CD4-positive, alpha-beta T cell treated with Interferon alpha-2 for 1 hour (primary cell): ENCODE measurements around the gene ALPP.
A peak's percentile ranks its signal among the peaks of the same experiment; 100 is the strongest.
"Not testable (repeated sequence)": the region's sequence is repeated elsewhere in the genome, so short reads cannot be mapped to it uniquely, and the experiment has no call there.

Source experiments
- DNase-seq, 2 donors: peaks; one replicate each; pipeline ENCODE4 v3.0.0-alpha.2; 2020 to 2022

Gene ALPP

DNA sequence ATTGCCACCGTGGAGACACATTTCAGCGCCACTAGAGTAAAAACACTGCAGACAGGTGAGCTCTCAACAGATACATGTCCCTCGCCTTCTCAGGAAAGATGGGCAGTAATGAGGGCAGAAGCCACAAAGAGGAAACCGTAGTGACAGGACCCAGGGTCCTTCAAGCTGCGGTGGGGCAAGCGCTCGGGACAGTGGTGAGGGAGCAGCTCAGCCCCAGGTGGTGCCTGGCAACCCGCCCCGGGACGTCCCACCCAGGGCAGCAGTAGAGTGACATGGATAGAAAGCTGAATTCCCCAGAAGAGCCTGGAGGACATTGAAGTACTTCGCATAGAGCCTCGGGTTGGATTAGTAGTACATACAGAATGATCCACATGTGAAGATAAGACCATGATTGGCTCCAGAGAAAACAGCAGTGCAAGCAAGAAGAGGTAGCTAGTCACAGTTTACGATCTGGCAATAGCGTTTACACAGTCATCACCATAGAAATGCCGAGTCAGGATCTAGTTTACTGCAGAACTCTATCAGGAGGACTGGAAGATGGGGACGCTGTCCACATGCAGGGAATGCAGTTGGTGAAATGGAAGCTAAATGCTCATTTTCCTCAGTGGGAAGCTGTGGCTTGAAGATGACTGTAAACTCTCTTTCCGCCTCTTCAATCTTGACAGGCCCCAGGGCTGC is 37.4 kb upstream of the ALPP start:
- DNase-seq: no peak

DNA sequence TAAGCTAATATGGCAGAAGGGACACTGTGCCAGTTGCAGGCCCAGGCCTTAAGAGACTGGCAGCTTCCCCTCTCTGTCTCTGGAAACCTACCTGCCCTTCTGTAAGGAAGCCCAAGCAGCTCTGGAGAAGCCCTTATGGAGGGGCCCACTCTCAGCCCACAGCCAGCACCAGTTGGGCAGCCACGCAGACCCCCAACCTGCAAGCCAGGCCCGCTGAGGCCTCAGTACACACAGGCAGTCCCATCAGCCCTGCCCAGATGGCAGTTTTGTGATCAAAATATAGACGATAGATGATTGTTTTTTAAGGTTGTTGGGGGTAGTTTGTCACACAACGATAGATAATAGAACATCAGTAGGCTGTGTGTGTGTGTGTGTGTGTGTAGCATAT is 36.8 kb upstream of the ALPP start:
- DNase-seq: no peak

DNA sequence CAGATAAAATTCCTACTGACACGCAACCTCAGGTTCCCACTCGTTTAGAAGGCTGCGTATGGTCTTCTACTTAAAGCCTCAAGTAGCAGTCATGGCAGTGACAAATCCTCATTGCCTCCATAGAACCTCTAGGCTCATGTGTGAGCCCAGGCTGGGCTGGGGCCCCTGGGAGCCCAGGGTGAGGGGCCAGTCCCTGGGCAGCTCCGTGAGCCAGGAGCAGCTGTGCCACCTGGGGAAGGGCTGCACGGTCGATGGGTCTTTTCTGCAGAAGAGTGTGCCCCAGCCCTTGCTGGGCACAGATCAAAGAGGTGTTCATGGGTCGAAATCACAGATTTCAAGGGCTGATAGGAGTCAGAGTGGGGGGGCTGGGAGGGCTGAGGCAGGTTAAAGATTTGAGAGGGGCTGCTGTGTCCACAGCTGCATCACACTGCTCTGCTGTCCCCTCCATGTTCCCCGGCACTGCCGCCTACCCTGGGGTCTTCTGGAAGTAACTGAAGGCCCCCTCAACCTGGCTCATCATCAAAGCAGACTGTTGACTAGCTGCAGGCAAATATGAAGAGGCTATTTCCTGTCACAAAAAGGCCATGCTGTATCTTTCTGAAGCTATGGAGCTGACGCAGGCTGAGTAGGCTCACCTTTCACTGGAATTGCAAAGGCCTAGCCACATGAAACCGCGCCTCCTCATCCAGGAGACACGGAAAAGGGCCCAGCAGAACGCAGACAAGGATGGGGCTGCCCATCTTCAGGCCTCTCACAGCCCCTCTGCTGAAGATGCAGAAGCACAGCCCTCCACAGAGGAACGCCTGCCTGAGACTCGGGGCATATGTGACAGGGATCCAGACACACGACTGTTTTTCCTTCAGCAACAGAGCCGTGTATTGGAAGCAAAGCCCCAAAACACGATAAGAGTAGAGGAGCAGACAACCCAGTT is 35.7 kb upstream of the ALPP start:
- DNase-seq: no peak

DNA sequence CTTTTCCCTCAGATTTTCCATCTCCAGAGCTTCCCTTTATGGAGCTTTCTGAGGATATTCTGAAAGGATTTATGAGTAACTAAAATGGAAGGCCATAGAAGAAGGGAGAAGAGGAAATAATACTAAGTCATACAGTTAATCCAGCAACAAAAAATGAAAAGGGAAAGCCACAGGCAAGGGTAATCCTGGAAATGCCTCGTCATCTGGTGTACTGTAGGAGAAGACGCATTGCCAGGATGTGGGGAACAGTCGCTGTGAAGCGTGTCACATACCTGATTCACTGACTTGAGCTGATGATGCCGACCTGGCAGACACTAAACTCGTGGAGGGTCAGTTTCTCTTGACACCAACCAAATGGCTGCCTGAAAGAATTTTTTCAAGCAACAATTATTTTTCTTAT is 34.7 kb upstream of the ALPP start:
- DNase-seq: no peak

DNA sequence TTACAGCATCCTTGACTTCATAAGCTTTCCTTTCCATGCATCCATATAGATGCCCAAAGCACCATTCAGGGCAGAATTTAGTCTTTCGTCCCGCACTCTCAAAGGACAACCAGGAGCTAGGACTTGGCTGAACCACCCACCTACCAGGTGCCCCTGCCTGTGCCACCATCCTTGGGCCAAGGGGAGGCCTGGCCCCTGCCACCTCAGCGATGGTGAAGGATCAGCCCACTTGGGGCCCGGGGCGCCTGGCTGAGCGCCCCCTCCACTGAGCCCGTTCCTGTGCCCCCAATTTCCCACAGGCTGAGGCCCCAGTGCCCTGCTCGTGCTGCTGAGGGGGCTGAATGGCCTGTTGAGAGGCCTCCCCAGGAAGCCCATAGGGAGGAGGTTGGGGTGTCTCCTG is 33.3 kb upstream of the ALPP start:
- DNase-seq: no peak

DNA sequence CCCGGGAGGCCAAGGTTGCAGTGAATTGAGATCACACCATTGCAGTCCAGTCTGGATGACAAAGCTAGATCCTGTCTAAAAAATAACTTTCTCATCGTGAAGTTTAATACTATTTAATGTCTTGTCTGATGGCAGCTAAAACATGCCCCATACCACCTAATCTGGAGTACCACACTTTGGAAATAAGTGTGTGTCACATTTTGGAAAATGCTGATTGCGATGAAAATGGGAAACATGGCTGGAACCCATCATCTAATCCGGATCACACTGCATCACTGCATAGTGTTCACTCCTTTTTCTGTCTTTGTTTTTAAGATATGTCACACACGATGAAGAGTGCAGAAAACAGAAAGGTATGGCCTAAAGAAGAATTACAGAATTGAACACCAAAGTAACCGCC is 31.2 kb upstream of the ALPP start:
- no peak for DNase-seq

- DNase-seq: no peak
These were observed 29.6 kb upstream of the ALPP start for GRCh38 chr2:232348936-232349335.

DNA sequence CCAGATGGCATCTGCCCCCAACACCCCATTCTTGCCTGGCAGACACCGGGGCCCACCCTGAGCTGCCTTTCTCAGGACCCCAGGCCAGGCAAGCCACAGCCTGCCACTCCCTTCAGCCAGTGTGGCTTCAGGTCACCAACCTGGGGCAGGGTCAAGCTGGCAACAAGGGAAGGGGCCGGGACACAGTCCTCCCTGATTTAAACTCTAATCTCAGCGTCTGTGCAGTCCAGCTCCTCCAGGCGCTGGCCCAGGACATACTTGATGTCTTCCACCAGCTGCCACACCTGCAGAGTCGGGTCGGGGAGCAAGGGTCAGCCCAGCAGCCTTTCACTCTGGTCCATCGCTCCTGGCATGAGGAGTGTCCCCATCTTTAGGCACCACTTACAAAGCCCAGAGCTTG is 29.0 kb upstream of the ALPP start:
- DNase-seq: no peak

DNA sequence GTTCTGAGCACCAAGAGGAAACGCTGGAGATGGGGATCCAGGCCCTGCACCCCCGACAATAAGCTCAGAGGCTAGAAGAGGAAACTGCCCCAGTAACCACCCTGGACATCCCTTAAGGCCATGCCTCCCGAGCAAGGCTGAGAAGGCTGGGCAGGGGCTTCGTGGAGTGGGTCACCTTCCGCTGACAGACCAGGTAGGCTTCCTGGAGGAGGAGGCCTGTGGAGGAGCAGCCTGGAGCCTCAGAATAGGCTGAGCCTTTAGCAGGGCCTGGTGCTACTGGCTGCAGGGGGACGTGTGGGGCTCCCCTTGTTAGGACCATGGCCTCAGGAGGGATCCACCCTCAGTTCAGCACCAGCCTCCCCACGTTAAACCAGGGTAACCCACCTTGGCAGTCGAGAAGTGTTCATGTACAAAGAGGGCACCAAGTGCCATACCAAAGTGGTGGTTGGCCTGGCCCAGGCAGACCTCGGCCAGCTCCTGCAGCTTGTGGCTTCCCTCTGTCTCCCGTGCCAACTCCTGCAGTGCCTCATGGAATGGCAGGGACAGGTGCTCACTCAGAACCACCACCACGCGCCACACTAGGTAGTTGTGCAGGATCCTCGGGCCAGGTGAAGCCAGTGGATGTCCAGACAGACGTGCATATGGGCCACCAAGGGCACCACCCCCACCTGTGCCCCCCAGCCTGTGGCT is 28.5 kb upstream of the ALPP start:
- no peak for DNase-seq

DNA sequence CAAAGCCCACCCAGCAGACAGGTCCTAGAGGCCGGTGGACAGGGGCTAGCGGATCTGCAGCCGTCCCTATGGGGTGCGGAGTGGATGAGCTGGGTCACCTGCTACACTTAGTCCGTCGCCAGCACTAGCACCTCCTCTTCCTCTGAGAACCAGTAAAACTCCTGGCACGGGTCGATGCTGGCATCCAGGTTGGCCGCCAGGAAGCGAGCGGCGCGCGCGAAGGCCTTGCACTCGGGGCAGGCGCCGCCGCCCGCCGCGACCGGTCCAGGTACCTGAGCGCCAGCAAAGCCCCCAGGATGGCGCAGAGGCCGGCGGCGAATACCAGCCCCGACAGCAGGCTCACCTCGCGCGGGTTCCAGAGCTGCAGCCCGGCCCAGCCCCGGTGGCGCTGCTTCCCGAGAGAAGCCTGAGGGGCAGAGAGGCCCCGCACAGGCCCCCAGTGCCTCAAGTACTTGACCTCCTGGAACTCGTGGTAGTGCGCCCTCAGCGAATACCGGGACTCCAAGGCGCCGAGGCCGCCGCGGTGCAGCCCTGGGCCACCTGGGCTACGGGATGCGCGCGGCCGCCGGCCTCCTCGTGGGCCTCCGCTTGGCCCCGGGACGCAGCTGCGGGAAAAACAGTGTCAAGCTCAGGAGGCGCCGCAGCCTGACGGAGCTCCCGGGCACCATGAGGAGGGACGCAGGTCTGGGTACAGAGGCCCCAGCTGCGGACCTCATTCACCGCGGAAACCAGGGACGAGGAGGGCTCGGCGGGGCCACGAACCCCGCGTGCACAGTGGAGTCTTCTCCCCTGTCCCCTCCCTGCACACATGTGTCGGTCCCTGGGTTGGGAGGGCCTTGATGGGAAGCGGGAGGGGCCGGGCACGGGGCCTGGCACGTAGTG is 27.5 kb upstream of the ALPP start:
- DNase-seq: no peak

DNA sequence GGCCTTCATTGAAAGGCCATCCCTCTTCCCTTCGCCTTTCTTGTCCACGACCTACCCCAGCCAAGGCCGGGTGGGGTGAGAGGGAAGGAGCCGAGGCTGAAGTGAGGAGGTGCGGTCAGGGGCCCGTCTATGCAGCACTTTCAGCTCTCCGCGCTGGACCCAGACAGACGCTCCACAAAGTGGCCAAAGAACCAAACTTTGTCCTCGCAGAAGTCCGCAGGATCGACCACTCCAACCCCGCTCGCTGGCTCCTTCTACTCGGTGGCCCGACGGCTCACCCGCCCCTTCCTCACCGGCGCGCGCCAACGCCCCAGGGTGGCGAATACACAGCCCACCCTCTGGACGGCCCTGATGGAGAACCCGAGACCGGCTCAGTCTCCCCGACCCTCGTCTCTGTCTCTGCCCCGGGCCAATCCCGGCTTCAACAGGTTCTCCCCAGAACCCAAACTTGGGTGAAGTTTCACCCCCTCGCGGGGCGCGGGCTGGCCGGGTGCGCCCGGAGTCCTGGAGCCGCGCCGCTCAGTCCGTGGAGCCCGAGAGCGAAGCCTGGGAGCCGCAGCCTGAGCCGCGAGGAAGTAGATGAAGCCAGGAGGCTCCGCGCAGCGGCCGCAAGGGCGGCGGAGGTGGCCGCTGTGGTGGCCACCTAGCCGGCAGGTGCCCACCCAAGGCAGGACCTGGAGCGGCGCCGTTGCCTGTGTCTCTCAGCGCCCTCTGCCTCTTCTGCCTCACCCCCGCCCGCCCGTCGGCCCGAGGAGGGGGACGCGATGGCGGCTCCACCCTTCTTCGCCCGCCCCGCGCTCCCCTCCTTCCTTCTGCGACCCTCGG is 26.7 kb upstream of the ALPP start:
- no peak for DNase-seq

DNA sequence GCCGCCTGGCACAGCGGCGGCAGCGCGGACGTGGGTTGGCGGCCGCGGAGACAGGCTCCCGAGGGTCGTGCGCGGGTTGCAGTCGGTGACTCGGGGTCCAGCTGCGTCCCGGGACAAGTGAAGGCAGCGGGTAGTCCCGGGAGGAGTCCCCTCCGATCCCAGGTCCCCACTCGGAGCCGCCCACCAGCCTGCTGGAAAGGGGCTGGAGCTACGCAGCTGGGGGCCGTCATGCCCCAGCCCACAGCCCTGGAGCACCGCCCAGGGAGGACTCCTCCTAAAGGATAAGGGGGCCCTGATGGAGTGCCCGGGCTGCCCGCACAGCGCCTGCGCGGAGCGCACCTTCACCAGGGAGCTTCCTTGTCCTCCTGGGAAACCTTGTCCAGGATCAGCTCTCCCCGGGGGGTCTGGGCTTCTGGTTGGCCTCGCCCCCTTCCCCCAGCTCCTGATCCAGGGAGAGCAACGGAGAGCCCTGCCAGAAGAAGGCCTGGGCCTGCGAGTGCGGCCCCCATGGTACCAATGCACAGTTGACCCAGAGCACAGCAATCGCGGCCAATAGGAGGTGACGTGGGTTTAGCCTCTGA is 25.9 kb upstream of the ALPP start:
- DNase-seq: no peak

DNA sequence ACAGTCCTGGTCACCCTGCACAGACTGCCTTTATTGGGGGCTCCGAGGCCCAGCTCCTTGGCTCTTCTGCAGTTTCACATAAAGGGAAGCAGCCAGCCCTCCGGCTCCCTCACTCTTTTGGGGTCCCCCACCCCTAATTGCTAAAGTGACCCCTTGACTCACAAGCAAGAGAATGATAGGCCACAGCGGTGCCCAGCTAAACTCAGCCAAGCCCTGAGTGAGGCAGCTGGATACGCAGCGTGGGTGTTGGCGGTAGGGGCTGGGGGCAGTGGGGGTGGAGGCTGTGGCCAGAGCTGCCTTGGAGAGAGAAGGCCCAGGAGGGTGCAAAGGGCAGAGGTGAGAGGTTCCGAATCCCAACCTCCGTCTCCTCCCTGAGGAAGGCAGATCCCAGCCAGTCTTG is 25.5 kb upstream of the ALPP start:
- DNase-seq: no peak

GRCh38 chr2:232353660-232354059 is 24.9 kb upstream of the ALPP start:
- DNase-seq: no peak

- no peak for DNase-seq
These were observed 24.5 kb upstream of the ALPP start for GRCh38 chr2:232354069-232354468.

DNA sequence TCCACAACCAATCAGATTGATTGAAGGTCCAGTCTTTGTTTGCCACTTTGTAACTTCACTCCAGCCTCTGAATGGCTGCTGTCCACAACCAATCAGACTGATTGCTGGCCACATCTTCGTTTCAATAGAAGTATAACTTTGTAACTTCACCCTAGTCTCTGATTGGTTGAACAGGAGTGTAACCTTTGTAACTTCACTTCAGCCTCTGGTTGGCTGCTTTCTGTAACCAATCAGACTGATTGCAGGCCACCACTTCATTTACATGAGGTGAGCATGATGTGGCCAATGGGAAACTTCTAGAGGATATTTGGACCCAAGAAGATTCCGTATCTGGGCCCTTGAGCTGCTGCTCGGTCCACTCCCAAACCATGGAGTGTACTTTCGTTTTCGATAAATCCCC is 16.9 kb upstream of the ALPP start:
- no peak for DNase-seq

- DNase-seq: no peak
These were observed 16.2 kb upstream of the ALPP start for GRCh38 chr2:232362174-232362900.

- DNase-seq: not testable (repeated sequence)
These were observed 15.3 kb upstream of the ALPP start for GRCh38 chr2:232363064-232363783.

DNA sequence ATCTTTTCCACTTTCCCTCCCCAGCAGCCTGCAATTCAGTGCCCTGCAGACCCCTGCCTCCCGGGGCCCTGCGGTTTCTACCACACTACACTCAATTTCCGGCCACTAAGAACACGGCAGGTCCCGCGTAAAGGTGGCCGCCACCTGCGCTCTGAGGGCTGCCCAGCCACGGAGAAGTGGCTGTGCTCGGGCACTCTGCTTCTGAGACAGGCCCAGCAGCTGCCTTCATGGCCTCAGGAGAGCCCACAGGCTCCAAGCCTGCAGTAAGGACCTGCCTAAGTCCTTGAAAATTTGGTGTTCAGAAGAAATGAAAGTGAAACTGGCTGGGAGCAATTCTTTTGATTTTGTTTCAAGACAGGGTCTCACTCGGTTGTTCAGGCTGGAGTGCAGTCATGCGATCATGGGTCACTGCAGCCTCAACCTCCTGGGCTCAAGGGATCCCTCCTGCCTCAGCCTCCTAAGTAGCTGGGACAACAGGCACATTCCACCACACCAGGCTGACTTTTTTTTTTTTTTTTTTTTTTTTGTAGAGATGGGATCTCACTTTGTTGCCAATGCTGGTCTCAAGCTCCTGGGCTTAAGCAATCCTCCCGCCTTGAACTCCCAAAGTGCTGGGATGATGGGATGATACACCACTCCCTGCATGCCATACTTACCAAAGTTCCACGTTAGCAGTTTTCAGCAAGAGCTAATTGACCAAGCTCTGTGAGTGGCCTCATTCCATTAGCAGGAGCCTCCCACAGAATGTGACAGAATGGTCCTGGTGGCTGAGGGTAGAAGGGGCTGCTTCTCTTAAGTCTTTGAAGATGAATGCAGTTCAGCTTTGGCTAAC is 14.6 kb upstream of the ALPP start:
- DNase-seq: peak; percentile 9 to 47
